GM19463 (cell line): ENCODE data around the gene EPYC.

Experiments
- ATAC-seq: cut with Tn5 transposase; IDR thresholded peaks from one replicate; pipeline ENCODE4 v1.9.1; 2021; ENCODE audit warnings: mild to moderate bottlenecking, moderate library complexity; ENCODE audit not compliant: unreplicated experiment

Gene EPYC, protein sequence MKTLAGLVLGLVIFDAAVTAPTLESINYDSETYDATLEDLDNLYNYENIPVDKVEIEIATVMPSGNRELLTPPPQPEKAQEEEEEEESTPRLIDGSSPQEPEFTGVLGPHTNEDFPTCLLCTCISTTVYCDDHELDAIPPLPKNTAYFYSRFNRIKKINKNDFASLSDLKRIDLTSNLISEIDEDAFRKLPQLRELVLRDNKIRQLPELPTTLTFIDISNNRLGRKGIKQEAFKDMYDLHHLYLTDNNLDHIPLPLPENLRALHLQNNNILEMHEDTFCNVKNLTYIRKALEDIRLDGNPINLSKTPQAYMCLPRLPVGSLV

DNA sequence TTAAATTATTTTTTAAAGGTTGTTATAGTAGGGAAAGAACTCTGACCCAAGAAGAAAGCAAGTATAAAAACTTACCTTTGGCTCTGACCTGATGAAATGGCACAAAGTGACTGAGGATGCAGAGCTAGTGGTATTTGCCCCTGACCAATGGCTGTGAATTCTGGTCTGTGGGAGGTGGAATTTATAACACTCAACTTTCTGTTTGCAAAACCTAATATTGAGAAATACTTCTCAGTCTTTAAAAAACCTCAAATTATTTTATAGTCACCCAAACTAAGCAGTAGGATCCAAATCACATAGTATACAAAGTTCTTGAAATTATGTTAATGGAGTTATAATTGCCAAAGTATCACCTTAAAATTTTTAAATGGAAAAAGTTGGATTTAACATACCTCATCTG, at the start of gene EPYC:
EPYC (minus strand) TSS at position 101 of the 400 bp plus-strand sequence. CDS start 2,407 bp downstream, outside the sequence.
- no peak for ATAC-seq

DNA sequence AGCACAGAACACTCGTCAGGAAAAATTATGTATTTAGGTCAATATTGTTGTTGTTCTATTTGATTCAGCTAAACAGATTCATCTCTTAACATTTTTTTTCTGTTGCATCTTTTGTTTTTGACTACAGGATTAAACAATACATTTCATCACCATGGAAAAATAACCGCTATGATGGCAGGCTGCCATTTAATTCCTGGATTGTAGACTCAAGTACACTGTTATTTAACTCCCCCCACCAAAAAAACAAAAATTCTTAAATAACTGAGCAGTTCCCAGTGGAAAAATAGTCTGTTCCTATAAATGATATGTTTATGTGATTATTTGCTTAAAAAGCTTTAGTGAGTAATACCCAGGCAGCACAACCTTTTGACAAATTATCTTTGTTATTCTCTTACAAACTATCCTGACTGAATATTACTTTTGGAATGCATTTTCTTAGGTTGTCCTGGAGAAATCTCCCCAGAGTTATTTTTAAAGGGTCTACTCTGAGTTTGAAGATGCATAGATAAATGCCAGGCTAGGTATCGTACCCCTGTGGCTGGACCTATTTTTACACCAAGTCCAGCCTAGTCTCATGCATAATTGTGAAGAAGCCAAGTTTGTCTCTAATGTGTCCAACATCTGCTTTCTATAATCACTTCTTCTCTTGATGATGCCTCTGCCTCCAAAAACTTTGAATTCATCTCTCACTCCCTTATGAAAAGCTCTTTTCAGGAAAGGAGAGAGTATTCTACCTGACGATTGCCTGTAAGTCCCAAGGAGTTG, 49.4 kb upstream of the EPYC start:
- no peak for ATAC-seq

DNA sequence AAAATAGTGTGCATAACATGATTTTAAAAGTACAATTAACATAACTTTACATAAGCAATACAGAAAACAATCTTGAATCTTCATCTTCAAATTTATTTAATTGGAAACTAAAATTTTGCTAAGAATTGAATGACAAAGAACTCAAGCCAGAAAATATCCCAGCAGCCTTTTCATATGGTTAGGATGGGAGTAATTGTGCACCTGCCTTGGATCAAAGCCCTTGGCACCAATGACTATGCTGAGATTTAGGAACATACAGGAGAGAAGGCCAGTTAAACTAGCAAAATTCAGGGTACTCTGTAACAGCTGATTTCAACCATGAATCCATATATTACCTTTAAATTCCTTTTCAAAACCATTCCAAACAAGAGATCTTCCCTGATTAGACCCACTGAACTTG, 47.3 kb upstream of the EPYC start:
- ATAC-seq = no peak

DNA sequence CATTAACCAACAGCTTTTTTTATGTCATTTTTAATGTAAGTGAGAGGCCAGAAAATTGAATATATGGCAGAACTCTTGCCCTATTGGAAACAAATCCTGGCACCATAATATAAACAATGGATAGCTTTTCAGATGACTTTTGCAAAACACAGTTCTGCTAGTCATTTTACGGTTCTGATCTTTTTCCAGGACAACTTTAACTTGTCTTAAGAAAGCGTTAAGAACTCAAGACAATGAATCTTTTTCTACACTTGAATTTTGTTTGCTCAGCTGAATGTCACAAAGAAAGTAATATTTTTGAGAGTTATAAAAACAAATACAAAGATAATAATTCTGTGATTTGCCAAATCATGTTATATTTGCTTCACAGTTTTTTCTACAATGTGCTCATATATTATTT, 39.8 kb upstream of the EPYC start:
- no peak for ATAC-seq

DNA sequence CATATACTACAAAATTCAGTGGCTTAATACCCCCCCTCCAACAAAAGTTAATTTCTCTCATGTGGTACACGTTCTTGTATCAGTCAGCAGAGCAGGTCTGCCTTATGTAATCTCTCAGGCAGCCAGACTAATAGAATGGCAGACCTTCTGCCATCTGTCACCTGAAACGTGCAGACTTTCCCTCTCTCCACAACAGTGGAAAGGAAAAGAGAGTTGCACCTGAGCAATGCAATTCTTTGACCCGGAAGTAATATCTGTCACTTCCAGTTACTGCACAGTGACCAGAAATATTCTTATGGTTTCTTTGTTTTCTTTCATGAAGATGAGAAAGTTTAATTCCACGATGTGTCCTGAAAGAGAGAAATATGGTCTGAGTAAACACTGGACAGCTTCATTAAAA, 38.6 kb upstream of the EPYC start:
- no peak for ATAC-seq

DNA sequence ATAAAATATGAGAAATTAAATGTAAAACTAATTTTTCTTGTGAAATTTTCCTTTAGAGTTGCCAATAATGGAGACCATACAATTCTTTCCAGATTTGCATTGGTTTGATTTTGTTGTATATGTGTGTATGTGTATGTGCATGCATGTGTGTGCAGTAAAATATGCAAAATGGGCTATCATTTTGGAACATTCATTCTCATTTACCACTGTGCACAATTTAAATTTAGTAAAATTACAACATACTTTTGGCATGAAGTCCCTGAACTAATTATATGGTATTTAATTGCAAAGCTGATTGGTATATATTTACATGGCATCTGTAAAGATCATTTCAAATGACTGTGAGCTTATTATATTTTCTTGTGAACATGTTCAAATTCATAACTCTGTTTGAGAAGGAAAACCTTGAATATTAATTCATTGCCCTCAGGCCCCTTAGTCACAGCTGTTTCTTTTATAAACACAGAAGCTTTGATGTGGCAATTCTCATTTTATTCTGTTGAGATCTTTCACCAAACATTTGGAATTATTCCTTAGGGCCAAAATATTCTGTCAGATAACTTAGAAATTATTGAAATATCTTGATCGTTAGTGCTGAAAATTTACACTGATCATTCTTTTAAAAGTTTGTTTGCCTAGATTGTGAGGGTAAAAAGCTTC, 35.5 kb upstream of the EPYC start:
- ATAC-seq = no peak

DNA sequence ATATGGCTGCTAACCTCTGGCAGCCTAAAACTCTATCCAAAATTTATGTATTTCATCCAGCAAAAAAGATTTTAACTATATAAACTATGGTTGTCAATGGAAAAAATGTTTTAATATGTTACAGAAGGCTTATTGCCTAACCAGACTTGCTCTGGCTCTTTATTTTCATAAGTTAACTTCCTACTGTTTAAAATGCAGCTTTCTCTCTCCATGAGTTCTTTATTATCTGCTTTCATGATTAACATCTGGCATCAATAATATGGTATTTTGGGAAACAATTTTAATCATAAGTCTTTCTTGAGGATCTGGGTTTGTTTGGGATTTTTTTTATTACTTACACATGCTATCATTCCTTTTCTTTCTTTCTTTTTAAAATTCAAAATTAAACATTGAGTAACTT, 32.5 kb upstream of the EPYC start:
- ATAC-seq = no peak

DNA sequence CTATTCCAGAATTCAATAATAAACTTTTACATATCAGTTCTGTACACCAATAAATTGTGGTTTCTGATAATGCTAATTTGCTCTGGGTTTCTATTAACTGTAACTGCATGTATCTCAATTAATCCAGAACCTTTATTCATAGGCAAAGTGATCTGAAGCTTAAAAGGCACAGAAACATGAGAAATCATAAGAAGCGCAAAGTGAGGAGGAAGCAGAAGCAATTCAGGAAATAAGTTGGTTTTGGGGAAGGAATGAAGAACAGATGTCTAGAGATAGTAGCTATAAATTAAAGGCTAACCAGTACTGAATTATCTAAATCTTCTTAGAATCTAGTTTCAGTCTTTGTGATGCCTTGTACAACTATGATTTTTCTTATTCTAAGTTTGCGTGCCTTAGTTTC, 28.5 kb upstream of the EPYC start:
- ATAC-seq = no peak

DNA sequence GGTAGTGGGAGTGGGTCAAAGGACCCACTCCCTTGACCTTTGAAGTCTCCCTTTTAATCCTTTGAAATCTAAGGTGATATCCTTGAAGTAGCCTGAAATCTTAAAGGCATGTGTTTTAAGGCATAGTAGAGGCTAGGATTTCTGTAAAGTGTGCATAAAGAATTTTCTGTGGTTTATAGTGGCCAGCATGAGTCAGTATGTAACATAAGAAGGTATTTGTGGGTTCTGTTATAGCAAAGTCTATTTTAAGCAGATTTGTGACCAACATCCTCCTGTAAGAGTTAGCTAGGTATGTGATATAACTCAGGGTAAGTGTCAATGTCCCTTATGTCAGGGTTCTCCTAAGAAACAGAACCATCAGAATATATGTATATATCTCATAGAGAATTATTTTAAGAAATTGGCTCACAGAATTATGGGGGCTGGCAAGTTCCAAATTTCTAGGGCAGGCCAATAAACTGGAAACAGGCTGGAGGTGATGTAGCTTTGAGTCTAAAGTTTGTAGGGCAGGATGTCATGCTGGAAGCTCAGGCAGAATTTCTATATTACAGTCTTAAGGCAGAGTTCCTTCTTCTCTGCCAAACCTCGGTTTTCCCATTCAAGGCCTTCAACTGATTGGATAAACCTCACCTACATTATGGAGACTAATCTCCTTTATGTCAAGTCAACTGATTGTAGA, 18.7 kb upstream of the EPYC start:
- ATAC-seq = peak; percentile 67

DNA sequence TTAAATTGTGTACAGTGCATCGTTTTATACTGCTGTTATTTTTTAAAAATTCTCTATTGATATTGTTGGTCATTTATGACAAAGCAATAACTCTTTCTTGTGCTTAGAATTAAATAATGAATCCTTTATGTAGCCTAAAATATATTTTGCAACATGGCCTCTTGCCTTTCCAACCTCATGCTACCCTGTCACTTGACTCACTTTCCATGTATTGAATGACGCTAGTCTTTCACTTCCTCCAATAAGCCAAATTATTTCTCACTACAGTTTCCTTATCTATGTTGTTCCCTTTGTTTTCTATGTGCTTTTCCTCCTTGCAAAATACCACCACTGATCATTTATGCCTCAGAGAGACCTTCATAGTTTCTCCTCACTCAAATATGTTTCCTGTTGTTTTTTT, 16.3 kb upstream of the EPYC start:
- ATAC-seq = no peak

DNA sequence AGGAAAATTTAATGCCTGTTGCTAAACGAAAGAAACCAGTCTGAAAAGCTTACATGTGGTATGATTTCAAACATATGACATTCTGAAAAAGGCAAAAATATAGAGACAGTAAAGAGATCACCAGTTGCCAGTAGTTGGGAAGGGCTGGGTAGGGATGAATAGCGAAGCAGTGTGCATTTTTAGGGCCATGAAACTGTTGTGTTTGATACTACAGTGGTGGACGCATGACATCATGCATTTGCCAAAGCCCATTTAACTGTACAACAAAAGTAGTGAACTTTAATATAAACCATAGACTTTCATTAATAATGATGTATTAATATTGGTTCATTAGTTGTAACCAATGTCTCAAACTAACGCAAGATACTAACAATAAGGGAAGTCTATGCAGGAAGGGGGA, 14.7 kb upstream of the EPYC start:
- ATAC-seq = no peak

DNA sequence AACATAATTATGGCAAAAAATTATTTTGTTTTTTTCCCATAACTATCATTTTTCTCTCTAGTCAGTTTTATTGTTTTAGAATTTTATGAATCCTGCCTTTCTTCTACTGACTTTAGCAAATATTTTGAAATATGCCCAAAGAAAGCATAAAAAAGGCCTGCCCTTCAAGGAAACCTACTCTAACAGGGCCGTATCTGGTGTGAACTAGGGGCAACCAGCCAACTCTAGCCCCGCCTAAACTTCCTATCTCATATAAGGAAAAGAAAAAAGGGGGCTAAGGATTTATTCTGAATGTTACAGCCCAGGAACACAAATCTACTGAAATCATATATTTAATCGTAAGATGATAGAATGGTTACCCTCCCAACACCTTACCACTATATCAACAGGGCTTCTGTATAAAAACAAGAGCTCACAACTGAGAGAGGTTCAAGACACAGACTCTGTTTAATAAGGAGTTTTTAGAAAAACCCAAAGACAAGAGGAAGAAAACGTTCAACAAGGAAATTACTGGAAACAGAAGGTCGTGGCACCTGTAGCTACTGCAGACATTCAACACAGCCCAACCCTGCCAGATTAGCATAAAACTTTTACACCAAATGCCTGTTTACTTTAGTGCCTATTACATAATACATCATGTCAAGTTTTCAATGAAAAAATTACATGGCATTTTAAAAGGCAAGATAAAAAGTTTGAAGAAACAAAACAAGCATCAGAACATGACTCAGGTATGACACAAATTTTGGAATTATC, 12.9 kb upstream of the EPYC start:
- no peak for ATAC-seq

DNA sequence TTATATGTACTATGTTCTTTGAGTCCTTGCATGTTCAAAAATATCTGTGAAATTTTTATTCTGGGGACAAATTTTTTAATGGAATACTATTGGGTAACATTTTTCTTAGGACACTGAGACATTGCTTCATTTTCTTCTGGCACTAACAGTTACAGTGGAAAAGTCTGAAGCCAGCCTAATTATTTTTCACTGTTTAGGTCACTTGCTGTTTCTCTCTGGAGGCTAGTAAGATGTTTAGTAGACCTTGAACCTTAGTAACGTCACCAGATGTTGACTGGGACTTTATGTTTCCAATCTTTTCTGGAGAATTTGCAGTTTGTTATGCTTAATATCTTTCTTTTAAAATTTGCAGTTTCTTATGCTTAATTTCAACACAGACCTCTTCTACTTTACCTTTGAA, 12.3 kb upstream of the EPYC start:
- ATAC-seq = no peak

DNA sequence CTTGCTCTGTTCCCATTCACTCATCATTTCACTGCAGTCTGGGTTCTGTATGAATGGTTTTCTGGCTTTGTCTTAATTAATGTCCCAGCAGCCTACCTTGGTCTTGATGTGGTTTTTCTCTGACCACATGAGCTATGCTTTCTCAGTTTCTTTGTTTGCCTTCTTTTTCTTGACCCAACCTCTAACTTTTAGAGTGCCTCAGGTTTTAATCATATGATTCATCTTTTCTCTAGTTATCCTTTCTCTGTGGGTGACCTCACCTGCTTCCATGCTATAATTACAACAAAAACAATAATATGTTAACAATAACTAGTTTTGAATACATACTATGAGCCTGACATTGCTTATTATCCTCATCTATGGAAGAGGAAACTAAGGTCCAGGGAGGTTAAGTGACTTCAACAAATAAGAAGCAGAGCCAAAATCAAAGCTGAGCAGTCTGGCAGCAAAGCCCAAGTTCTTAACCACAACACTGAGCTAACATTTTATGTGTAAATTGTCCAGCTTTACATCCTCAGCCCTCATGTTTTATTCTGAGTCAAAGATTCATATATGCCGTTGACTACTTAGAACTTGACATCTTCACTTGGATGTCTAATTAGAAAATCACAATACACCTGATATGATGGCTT, 4.7 kb upstream of the EPYC start:
- peak; percentile 84 for ATAC-seq

DNA sequence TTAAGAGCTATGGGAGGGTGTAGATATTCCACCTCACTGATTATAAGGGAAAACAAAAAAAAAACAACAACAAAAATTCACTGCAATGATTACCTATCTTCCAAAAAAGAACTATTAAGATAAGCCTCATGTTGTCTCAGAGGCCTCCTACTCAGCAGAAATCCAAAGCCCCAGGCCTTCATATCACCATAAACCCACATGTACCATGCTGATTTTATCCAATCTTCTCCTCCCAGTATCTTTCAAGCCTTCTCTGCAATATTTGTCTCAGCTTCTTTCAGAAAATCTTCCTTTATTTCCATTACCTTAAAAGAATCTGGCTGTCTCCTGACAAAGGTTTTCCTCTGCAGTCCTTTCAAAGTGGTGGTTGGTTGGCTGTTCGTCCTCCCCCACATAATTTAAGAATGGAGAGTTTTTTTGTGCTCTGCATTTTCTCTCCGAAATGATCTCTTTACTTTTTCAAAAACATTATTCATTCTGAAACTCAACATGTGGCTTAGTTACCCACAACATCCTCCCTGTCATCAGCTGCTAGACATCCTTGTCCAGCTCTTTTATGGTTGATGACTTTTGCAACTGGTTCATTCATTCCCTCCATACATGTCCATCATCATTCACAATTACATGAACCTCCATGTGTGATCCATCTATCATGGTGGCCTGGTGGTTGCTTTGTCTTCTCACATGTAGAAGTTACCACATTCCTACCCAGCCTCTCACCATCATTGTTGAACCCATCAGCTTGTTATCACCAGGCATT, 2.9 kb upstream of the EPYC start:
- peak; percentile 70 for ATAC-seq

DNA sequence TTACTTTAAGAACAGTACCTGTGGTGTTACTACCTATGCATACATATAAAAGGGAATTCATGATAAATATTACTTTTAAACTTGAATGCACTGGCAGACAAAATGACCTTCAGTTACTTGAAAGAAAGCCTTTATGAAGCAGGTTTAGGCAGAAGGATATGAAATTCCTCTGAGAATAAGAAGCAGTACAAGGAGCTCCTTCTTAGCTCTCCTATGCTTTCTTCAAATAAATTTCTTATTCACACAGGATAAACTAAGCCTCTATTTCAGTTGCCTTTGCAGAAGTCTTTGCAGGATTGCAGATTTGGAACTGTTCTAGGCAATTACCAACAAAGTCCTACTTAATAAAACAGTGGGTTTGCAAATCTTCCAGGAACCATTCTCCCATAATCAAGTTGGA, 1.0 kb downstream of the EPYC start:
- ATAC-seq = no peak

DNA sequence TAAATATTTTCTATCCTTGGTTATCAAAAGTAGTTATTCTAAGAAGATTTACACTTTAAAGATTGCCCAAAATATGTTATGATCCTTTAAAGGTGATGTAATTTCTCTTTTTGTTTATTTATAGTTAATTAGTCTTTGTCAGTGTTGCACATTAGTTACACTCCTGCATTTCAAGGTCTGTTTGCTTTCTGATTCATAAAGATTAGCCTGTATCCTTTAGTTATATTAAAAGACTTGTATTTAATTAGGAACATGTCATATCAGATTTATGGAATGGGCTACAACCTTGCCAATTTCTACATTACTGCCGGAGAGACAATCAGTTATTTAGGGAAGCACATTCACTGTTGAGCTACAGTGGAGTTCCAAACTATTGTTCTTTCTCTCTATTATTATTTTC, 3.5 kb downstream of the EPYC start:
- no peak for ATAC-seq

DNA sequence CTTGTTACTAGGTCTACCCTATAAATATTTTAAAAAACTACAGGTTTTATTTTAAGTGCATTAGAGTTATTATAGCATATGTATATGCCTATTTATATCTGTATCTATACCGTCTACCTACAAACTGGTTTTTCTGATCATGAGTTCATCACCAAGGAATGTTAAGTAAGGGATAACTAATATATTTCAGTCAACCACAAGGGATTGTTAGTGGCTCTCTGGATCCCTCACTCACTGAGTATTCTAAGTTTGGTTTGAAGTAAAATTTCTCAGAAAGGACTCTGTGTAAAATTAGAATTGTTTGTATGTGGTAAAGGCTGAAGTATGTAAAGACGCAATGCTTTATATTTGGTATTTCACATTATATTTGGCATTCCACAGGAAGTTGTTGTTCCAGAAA, 4.8 kb downstream of the EPYC start:
- ATAC-seq = no peak

DNA sequence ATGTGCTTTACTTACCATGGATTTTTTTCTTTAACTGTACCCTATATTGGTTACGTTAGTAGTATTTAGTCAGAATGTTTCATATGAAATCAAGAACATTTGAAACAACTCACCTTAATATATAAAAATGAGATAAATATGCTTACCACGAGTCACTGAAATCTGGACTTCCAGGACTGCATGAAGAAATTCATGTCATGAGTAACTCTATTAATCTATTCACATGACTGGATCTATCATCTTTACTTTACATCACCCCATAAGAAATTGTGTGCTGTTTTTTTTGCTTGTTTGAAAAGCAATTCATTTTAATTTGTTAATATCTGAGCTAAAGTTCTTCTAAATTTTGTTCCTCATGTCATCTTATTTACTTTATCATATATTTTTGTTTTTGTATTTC, 5.2 kb downstream of the EPYC start:
- ATAC-seq = no peak

DNA sequence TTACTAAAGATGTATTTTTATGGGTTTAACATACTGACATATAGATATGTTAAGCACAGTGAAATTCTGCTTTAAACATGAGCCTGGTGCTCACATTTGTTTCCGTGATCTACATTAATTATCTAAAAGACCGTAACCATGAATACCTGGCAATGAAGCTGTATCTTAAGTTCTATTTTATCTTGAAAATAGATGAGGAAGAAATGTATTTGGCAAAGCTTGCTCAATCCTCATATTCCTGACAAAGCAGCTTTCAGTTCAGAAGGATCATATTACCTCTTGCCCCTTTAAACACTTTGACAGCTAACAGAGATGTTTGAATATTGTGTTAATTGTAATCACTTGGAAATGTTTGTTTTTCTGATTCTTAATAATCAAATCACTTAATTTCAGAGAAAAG, 9.8 kb downstream of the EPYC start:
- no peak for ATAC-seq
